ENCODE measurements around the gene ARHGAP28.

DNA sequence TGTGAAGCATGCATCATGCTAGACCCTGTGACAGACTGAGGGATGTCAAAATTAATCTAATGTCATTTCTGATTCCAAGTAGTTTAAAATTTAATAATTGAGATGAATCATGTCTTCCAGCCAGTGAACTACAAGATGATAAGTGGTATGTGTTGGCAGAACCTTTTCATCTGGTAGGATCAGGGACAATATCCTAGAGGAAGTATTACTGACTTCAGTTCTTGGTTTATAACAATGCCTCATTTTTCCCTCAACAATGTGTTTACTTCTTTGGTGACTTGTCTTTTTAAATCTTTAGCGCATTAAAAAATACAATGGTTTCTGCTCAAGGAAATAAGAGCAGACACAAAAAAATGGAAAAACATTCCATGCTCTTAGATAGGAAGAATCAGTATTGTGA lies 69.4 kb downstream of the ARHGAP28 start:
- TF ChIP-seq POLR2AphosphoS5 (IDR thresholded peaks at IDR 0.05; ENCODE audit: low read depth, low read length) (no peak), NFIC (IDR thresholded peaks at IDR 0.05; ENCODE audit: borderline replicate concordance) (no peak), IRF3 (IDR thresholded peaks at IDR 0.05; ENCODE audit: low read depth, low read length) (no peak)
- TF ChIP-seq, protein P1, sequence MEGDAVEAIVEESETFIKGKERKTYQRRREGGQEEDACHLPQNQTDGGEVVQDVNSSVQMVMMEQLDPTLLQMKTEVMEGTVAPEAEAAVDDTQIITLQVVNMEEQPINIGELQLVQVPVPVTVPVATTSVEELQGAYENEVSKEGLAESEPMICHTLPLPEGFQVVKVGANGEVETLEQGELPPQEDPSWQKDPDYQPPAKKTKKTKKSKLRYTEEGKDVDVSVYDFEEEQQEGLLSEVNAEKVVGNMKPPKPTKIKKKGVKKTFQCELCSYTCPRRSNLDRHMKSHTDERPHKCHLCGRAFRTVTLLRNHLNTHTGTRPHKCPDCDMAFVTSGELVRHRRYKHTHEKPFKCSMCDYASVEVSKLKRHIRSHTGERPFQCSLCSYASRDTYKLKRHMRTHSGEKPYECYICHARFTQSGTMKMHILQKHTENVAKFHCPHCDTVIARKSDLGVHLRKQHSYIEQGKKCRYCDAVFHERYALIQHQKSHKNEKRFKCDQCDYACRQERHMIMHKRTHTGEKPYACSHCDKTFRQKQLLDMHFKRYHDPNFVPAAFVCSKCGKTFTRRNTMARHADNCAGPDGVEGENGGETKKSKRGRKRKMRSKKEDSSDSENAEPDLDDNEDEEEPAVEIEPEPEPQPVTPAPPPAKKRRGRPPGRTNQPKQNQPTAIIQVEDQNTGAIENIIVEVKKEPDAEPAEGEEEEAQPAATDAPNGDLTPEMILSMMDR (IDR thresholded peaks at IDR 0.05) = no peak
- TF ChIP-seq, protein P2, sequence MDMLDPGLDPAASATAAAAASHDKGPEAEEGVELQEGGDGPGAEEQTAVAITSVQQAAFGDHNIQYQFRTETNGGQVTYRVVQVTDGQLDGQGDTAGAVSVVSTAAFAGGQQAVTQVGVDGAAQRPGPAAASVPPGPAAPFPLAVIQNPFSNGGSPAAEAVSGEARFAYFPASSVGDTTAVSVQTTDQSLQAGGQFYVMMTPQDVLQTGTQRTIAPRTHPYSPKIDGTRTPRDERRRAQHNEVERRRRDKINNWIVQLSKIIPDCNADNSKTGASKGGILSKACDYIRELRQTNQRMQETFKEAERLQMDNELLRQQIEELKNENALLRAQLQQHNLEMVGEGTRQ (IDR thresholded peaks at IDR 0.05; ENCODE audit: borderline replicate concordance, low read depth, low read length) = no peak
